Thymus (tissue), 11 donors: ENCODE data around the gene DSTYK. TPM values are rescaled to one million over a fixed set of nuclear protein-coding genes. Genes with fewer than 3 reads are reported as not detected.

Experiments
- DNase-seq, 9 donors: peaks; one replicate each; pipeline ENCODE4 v3.0.0-alpha.2; 2013; ENCODE audit warnings: low spot score in 9 of 9, low read depth in 6 of 9, missing footprints in 1 of 9
- H3K27ac ChIP-seq, 2 donors: one replicate each; pipeline ENCODE4 v1.5.1; 2013; ENCODE audit warnings: control low read depth in 1 of 2, low read depth in 1 of 2, low read length in 1 of 2, mild to moderate bottlenecking in 1 of 2, moderate library complexity in 1 of 2
- H3K27me3 ChIP-seq, 2 donors: one replicate each; pipeline ENCODE4 v1.5.1; 2013; ENCODE audit warnings: low read length in 1 of 2; ENCODE audit not compliant: control insufficient read depth in 2 of 2, insufficient read depth in 1 of 2
- H3K36me3 ChIP-seq, 2 donors: one replicate each; pipeline ENCODE4 v1.5.1; 2013; ENCODE audit warnings: low read length in 1 of 2, mild to moderate bottlenecking in 1 of 2, moderate library complexity in 1 of 2; ENCODE audit not compliant: control insufficient read depth in 2 of 2, insufficient read depth in 2 of 2
- H3K4me1 ChIP-seq, 2 donors: one replicate each; pipeline ENCODE4 v1.5.1; 2013; ENCODE audit warnings: low read length in 2 of 2; ENCODE audit not compliant: control insufficient read depth in 2 of 2, insufficient read depth in 2 of 2
- H3K4me3 ChIP-seq, 2 donors: one replicate each; pipeline ENCODE4 v1.5.1; 2013; ENCODE audit warnings: low read length in 2 of 2, control low read depth in 1 of 2, mild to moderate bottlenecking in 1 of 2
- H3K9me3 ChIP-seq, 2 donors: one replicate each; pipeline ENCODE4 v1.5.1; 2013; ENCODE audit warnings: low read length in 1 of 2, mild to moderate bottlenecking in 1 of 2; ENCODE audit not compliant: control insufficient read depth in 2 of 2, insufficient read depth in 1 of 2
- WGBS: extraction: QIAGEN DNeasy Blood & Tissue Kit; methylation state at CpG from one replicate; pipeline ENCODE4 v1.1.7; 2013; 5-methylcytosine and 5-hydroxymethylcytosine counted together
- polyA plus RNA-seq: library from polyadenylated mRNA; stranded (reverse); fragments of 200-250 nt; gene quantifications from one replicate; pipeline ENCODE4 v1.2.3, GENCODE V29; 2013
- total RNA-seq: library from RNA; stranded (reverse); fragments of 120-200 nt; gene quantifications from one replicate; pipeline ENCODE4 v1.2.4, GENCODE V29; 2013
- donor health status: healthy.

The DSTYK gene
- total and polyA plus RNA-seq, 2 donors, result 5.4 to 6.3 TPM

- Histone ChIP-seq H3K27me3 (peaks cover 0 to 7% of the 10 kb centered on the region in 2 donors), H3K4me1 (peaks cover 13% of the 10 kb centered on the region in 2 donors), H3K27ac (peak overlapping the region; percentile 85 to 88), H3K36me3 (no peaks in the 10 kb centered on the region), H3K4me3 (peak overlapping the region; percentile 77 to 94), H3K9me3 (peaks cover 0 to 3% of the 10 kb centered on the region in 2 donors)
- 14% methylated on average over 13 of the region's 13 CpGs for WGBS
- DNase-seq, result no peak
Observed at GRCh38 chr1:205211839-205212536, 486 bp upstream of the DSTYK start.

DNA sequence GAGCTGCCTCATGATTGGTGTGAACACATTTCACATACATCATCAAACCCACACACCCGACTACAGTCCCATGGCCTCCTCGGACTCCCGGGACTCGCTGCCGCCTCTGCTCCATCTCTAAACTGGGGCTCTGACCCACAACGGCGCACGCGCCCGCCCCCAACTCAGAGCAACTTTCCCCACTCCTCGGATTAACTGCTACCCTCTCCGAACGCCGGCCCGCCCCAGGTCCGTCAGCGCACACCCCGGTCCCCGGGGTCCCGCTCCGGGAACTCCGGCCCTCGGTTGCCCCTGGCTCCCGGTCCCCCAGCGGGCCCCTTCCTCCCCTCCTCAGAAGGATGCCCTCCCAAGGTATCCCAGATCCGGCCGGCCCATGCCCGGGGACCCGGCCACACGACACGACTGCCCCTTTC, 740 bp downstream of the DSTYK start:
- Histone ChIP-seq H3K9me3 (peaks cover 0 to 3% of the 10 kb centered on the region in 2 donors), H3K27me3 (peaks cover 0 to 7% of the 10 kb centered on the region in 2 donors), H3K4me1 (peaks cover 13% of the 10 kb centered on the region in 2 donors), H3K27ac (peak overlapping the region; percentile 85 to 88), H3K36me3 (no peaks in the 10 kb centered on the region), H3K4me3 (peak overlapping the region; percentile 77 to 94)
- peak in 1 of 9 donors; percentile 13 for DNase-seq
- WGBS, result under 1% methylated on average over 31 of the region's 31 CpGs

GRCh38 chr1:205208811-205209210, 2.7 kb downstream of the DSTYK start:
- 95% methylated on average over 3 of the region's 3 CpGs for WGBS
- H3K27me3 ChIP-seq, result peaks cover 0 to 7% of the 10 kb centered on the region in 2 donors
- peaks cover 13 to 16% of the 10 kb centered on the region in 2 donors for H3K4me1 ChIP-seq
- no peaks in the 10 kb centered on the region for H3K36me3 ChIP-seq
- no peak overlapping the region for H3K27ac ChIP-seq
- H3K4me3 ChIP-seq, result no peak overlapping the region
- no peak for DNase-seq
- peaks cover 0 to 3% of the 10 kb centered on the region in 2 donors for H3K9me3 ChIP-seq

DNA sequence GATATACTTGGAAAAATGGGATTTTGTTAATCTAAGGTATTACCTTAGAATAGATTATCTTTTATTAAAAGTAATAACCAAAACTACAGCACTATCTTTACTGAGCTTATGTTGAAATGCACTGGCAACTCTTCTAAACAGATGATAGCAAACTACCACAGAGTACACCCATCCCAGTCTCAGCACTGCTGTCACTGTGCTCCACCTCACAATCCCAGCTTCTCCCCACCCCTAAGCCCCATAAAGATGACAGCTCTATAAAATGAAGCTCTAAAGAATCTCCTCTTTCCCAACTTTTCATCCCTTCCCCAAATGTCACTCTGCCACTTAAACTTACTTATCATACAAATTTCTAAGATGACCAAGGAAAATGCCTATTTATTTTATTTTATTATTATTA, 6.4 kb downstream of the DSTYK start:
- Histone ChIP-seq H3K27me3 (peaks cover 0 to 2% of the 10 kb centered on the region in 2 donors), H3K27ac (no peak overlapping the region), H3K9me3 (no peaks in the 10 kb centered on the region), H3K4me1 (peaks cover 3 to 5% of the 10 kb centered on the region in 2 donors), H3K36me3 (no peaks in the 10 kb centered on the region), H3K4me3 (no peak overlapping the region)
- no peak for DNase-seq

DNA sequence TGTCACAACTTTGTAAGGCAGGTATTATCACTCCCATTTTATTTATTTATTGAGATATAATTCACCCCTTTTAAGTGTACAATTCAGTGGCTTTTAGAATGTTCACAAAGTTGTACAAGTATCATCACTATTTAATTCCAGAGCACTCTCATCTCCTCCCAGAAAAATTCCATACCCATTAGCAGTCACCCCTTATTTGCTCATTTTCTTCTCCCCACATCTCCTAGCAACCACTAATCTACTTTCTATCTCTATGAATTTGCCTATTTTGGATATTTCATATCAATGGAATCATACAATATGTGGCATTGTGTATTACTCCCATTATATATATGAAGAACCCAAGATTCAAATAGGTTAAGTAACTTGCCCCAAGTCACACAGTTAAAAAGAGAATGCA, 7.0 kb downstream of the DSTYK start:
- Histone ChIP-seq H3K4me1 (peaks cover 0 to 5% of the 10 kb centered on the region in 2 donors), H3K36me3 (no peaks in the 10 kb centered on the region), H3K27me3 (no peaks in the 10 kb centered on the region), H3K9me3 (no peaks in the 10 kb centered on the region), H3K27ac (no peak overlapping the region), H3K4me3 (no peak overlapping the region)
- DNase-seq, result no peak

DNA sequence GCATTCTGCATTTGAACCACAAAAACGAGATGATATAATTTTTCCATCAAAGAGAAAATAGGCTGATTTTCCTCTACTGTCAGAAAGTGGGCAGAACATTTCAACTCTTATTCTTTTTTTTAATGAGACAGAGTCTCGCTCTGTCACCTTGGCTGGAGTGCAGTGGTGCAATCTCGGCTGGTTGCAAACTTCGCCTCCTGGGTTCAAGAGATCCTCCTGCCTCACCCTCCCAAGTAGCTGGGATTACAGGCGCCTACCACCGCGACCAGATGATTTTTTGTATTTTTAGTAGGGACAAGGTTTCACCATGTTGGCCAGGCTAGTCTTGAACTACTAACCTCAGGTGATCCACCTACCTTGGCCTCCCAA, 11.6 kb downstream of the DSTYK start:
- no peak overlapping the region for H3K27ac ChIP-seq
- 83% methylated on average over 7 of the region's 7 CpGs for WGBS
- no peak for DNase-seq
- no peaks in the 10 kb centered on the region for H3K36me3 ChIP-seq
- no peaks in the 10 kb centered on the region for H3K27me3 ChIP-seq
- H3K9me3 ChIP-seq, result no peaks in the 10 kb centered on the region
- peaks cover 0 to 5% of the 10 kb centered on the region in 2 donors for H3K4me1 ChIP-seq
- H3K4me3 ChIP-seq, result no peak overlapping the region

DNA sequence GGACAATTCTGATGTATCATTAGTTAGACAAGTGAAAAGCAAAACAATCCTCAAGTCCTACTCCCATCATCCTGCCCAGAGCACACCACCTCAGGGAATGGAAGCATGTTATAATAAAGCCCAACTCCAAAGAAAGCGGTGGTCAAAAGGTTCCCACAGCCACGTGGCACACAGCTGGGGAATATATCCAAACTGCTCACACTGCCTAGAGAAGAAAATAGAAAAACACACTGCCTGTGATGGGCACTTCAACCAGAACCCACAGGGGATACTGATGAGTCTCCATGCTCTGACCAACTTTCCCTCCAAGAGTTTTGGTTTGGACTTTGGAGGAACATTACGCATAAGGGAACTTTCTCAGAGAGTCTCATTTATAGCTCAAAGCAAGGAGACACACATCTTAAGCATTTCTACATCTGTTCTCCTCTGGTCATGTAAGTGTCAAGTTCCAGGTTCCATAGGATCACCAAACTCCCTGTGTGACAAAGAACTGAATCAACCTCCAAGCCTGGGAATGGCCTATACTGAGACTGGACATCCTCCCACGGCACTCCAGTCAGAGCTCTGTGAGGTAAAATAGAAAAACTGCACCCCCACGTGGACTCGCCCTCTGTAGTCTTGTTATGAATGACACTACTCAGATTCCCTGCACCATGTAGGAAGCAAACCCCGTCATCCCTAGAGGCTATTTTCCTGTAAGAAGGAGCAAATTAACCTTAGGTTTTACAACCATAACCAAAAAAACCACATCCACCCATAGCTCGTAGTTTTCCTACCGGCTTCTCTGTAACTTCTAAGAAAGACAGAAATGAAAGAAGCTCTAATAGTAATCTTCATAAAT, 12.2 kb downstream of the DSTYK start:
- no peaks in the 10 kb centered on the region for H3K27me3 ChIP-seq
- WGBS, result 64% methylated on average over 9 of the region's 9 CpGs

DNA sequence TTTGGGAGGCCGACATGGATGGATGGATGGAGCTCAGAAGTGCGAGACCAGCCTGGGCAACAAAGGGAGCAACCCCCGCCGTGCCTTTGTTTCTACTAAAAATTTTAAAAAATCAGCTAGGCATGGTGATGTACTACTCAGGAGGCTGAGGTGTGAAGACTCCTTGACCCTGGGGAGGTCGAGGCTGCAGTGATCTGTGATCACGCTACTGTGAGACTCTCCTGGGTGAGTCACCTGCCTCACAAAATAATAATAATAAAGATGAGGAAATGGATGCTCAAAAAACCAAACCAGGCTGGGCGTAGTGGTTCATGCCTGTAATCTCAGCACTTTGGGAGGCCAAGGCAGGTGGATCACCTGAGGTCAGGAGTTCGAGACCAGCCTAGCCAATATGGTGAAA, 19.2 kb downstream of the DSTYK start:
- peaks cover 2% of the 10 kb centered on the region in 2 donors for H3K36me3 ChIP-seq
- WGBS, result 97% methylated on average over 8 of the region's 8 CpGs
- no peaks in the 10 kb centered on the region for H3K9me3 ChIP-seq
- H3K27me3 ChIP-seq, result no peaks in the 10 kb centered on the region
- H3K4me3 ChIP-seq, result no peak overlapping the region
- no peaks in the 10 kb centered on the region for H3K4me1 ChIP-seq
- no peak overlapping the region for H3K27ac ChIP-seq
- no peak for DNase-seq

More for the DNA sequence above, 12.2 kb downstream of the DSTYK start:
- no peak for DNase-seq
- H3K9me3 ChIP-seq, result no peaks in the 10 kb centered on the region
- H3K4me1 ChIP-seq, result peaks cover 0 to 5% of the 10 kb centered on the region in 2 donors
- no peak overlapping the region for H3K27ac ChIP-seq
- no peak overlapping the region for H3K4me3 ChIP-seq
- H3K36me3 ChIP-seq, result no peaks in the 10 kb centered on the region

DNA sequence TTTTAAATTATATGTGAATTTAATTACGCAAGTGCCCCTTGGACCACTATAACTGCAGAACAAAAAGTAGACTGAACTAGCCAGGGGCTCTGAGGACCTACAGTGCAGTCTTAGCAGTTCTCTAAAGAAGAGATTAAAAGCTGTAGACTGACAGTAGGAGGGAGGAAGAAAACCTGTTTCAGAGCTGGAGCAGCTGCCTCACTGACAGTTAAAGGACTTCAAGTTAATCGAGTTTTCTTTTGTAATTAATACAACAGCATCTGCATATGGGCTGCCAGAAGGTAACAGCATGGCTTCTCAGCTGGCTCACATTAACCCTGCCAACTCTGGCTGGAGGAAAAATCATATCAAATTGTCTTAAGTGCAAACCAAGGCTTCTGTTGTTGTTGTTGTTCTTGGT, 19.9 kb downstream of the DSTYK start:
- H3K36me3 ChIP-seq, result peaks cover 2 to 3% of the 10 kb centered on the region in 2 donors
- no peaks in the 10 kb centered on the region for H3K4me1 ChIP-seq
- no peak overlapping the region for H3K27ac ChIP-seq
- H3K4me3 ChIP-seq, result no peak overlapping the region
- WGBS, result 75% methylated on average over 2 of the region's 2 CpGs
- DNase-seq, result no peak
- H3K27me3 ChIP-seq, result no peaks in the 10 kb centered on the region
- H3K9me3 ChIP-seq, result no peaks in the 10 kb centered on the region
